ENCODE data around the gene SACS.

DNA sequence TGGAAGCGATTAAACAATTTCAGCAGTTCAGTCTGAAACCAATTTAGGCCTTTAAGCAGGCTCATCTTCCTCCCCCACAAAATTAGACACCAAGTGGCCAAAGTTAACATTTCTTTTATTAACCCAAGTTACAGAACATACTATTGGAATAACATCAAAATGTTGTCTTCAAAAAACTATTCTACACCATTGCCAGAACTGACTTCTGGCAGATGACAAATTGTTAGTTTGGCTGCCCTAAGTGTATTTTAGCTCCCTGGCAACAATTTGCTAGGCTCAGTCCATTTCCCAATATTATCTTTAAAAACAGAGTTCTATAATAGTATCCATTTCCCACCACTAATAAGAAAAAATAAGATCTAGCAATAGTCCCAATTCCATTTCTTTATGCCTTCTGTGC, 144.9 kb downstream of the SACS start:
- TF ChIP-seq, protein P1, sequence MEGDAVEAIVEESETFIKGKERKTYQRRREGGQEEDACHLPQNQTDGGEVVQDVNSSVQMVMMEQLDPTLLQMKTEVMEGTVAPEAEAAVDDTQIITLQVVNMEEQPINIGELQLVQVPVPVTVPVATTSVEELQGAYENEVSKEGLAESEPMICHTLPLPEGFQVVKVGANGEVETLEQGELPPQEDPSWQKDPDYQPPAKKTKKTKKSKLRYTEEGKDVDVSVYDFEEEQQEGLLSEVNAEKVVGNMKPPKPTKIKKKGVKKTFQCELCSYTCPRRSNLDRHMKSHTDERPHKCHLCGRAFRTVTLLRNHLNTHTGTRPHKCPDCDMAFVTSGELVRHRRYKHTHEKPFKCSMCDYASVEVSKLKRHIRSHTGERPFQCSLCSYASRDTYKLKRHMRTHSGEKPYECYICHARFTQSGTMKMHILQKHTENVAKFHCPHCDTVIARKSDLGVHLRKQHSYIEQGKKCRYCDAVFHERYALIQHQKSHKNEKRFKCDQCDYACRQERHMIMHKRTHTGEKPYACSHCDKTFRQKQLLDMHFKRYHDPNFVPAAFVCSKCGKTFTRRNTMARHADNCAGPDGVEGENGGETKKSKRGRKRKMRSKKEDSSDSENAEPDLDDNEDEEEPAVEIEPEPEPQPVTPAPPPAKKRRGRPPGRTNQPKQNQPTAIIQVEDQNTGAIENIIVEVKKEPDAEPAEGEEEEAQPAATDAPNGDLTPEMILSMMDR (IDR thresholded peaks at IDR 0.05 in 2 of 3, conservative IDR thresholded peaks at IDR 0.05 in 1 of 3; ENCODE audit: borderline replicate concordance in 1 of 3, insufficient read depth in 1 of 3, low read depth in 2 of 3, low read length in 2 of 3), result 0 out of 6 replicates have a peak, but pooled peaks of 1 of the 3 experiments have one; percentile 5
- TF ChIP-seq EZH2 (IDR thresholded peaks at IDR 0.05), result no peak
